Suprapubic skin (tissue), 3 donors: ENCODE measurements around the gene NDUFC2.

ENCODE experiments used
- EP300 ChIP-seq: sonication (generic); formaldehyde crosslinking; IDR thresholded peaks from one replicate; pipeline ENCODE4 v1.6.1; 2017; ENCODE audit warnings: antibody characterized with exemption
- POLR2A ChIP-seq, 2 donors: fragments of 450-650 bp; IDR thresholded peaks; one replicate each; pipeline ENCODE4 v1.6.1; 2017; ENCODE audit warnings: antibody characterized with exemption in 2 of 2, mild to moderate bottlenecking in 2 of 2, moderate library complexity in 2 of 2
- TF ChIP-seq, protein P1 (sequence below), 2 donors: fragments of 200-600 bp in 1 of 2; fragments of 450-650 bp in 1 of 2; sonication (generic) in 1 of 2; IDR thresholded peaks; one replicate each; pipeline ENCODE4 v1.5.1; 2016 to 2019; ENCODE audit warnings: antibody characterized with exemption in 2 of 2, mild to moderate bottlenecking in 1 of 2, moderate library complexity in 1 of 2

DNA sequence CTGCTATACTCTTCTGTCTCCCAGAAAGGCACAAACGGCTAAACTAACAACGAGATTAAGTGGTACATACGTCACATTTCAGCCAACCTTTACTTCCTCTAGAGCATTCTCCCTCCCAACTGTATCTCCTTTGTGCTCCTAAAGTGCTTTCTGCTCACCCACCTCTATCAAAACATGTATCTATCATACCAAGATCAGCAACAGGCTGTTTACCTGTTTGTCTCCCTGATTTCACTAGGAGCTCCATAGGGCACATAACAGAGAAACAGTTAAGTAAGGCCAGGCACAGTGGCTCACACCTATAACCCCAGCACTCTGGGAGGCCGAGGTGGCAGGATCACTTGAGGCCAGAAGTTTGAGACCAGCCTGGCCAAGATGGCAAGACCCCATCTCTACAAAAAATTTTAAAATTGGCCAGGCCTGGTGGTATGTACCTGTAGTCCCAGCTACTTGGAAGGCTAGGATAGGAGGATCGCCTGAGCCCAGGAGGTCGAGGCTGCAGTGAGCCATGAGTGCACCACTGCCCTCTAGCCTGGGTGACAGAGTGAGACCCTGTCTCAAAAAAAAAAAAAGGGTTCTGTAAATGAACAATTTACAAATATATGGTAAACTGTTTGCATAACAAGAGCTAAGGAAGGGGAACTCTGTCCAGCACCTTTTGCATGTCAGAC is 2.8 kb downstream of the NDUFC2 start:
- no peak for TF ChIP-seq POLR2A (IDR thresholded peaks at IDR 0.05)
- TF ChIP-seq, protein P1, sequence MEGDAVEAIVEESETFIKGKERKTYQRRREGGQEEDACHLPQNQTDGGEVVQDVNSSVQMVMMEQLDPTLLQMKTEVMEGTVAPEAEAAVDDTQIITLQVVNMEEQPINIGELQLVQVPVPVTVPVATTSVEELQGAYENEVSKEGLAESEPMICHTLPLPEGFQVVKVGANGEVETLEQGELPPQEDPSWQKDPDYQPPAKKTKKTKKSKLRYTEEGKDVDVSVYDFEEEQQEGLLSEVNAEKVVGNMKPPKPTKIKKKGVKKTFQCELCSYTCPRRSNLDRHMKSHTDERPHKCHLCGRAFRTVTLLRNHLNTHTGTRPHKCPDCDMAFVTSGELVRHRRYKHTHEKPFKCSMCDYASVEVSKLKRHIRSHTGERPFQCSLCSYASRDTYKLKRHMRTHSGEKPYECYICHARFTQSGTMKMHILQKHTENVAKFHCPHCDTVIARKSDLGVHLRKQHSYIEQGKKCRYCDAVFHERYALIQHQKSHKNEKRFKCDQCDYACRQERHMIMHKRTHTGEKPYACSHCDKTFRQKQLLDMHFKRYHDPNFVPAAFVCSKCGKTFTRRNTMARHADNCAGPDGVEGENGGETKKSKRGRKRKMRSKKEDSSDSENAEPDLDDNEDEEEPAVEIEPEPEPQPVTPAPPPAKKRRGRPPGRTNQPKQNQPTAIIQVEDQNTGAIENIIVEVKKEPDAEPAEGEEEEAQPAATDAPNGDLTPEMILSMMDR (IDR thresholded peaks at IDR 0.05), result no peak
- no peak for TF ChIP-seq EP300
